Right lobe of liver (tissue), 4 donors: ENCODE results near the gene PEG3.

Experiments
- CTCF ChIP-seq, 4 donors: fragments of 200-600 bp in 3 of 4; fragments of 450-650 bp in 1 of 4; IDR thresholded peaks; one replicate each; pipeline versions ENCODE4 v1.5.1 to v1.8.0; 2016 to 2022; ENCODE audit warnings: antibody characterized with exemption in 4 of 4, mild to moderate bottlenecking in 2 of 4
- POLR2A ChIP-seq: fragments of 450-650 bp; IDR thresholded peaks from one replicate; pipeline ENCODE4 v1.6.1; 2017; ENCODE audit warnings: antibody characterized with exemption, mild to moderate bottlenecking
- donor health status: DM: no; HTN: no; CAD: no.
- donor health status: DM: no; HTN: no; CAD: no.
- donor health status: DM: no; HTN: yes; CAD: no.

DNA sequence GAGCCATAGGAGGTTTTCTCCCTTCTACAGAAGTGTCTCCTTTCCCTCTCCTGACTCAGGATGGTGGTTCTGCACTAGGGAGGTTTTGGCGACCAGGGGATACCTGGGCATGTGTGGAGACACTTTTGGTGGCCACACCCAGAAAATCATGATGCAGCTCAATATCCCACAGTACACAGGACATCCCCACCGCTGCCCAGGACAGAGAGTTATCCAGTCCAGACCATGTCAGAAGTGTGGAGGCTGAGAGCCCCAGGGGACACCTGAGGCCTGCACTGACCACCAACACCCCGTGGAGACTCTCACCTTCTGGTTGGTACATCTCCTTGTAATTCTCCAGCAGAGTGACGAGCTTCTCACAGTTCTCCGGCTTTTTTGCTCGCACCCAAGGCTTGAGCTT lies 16.6 kb downstream of the PEG3 start:
- TF ChIP-seq CTCF (IDR thresholded peaks at IDR 0.05) (no peak), POLR2A (no peak)
